Transverse colon (tissue), 4 donors: ENCODE data around the gene SUN1. TPM values are rescaled to one million over a fixed set of nuclear protein-coding genes. Genes with fewer than 3 reads are reported as not detected.

Experiments
- DNase-seq: peaks from one replicate; pipeline ENCODE4 v3.0.0-alpha.2; 2019
- H3K27ac ChIP-seq, 4 donors: fragments of 200-600 bp; sonication (generic); 2 replicates each; pipeline ENCODE4 v1.5.1; 2016 to 2018; ENCODE audit warnings: inconsistent platforms in 4 of 4
- H3K27me3 ChIP-seq: fragments of 200-600 bp; sonication (generic); 2 replicates; pipeline ENCODE4 v1.5.1; 2017; ENCODE audit warnings: inconsistent platforms
- H3K36me3 ChIP-seq, 4 donors: fragments of 200-600 bp; sonication (generic); 2 replicates each; pipeline ENCODE4 v1.5.1; 2017 to 2019; ENCODE audit warnings: inconsistent platforms in 4 of 4
- H3K4me1 ChIP-seq, 4 donors: fragments of 200-600 bp; sonication (generic); 2 replicates each; pipeline ENCODE4 v1.5.1; 2017 to 2020; ENCODE audit warnings: inconsistent platforms in 4 of 4
- H3K4me3 ChIP-seq, 4 donors: fragments of 200-600 bp; sonication (generic); 1 replicate in 1 of 4; 2 replicates in 3 of 4; pipeline versions ENCODE4 v1.5.1 to v1.6.1; 2017 to 2019; ENCODE audit warnings: inconsistent platforms in 4 of 4
- H3K9me3 ChIP-seq, 2 donors: fragments of 200-600 bp; sonication (generic); 2 replicates each; pipeline ENCODE4 v1.5.1; 2017 to 2019; ENCODE audit warnings: inconsistent platforms in 2 of 2
- EP300 ChIP-seq: sonication (generic); formaldehyde crosslinking; IDR thresholded peaks from one replicate; pipeline ENCODE4 v1.6.1; 2017; ENCODE audit warnings: antibody characterized with exemption, low read depth
- POLR2A ChIP-seq: fragments of 450-650 bp; IDR thresholded peaks from one replicate; pipeline ENCODE4 v1.6.1; 2016; ENCODE audit warnings: antibody characterized with exemption, mild to moderate bottlenecking, moderate library complexity
- POLR2AphosphoS5 ChIP-seq, 3 donors: sonication (generic); formaldehyde crosslinking; IDR thresholded peaks; one replicate each; pipeline ENCODE4 v1.6.1; 2016; ENCODE audit warnings: antibody characterized with exemption in 3 of 3
- WGBS, 2 donors: methylation state at CpG; one replicate each; pipeline ENCODE4 v1.1.5; 2018; ENCODE audit warnings: low coverage in 1 of 2; 5-methylcytosine and 5-hydroxymethylcytosine counted together
- in situ Hi-C, 4 donors: fragments of 200-750 bp; cut with MboI; loops; one replicate each; pipeline versions ENCODE4 v1.15.0 to v1.15.1; 2017; ENCODE audit warnings: low sequenced_read_pairs in 3 of 4, low pct_ligation_motif_present in 1 of 4, low pct_unique_long_range_greater_than_20kb in 1 of 4
- intact Hi-C: fragments of 100-400 bp; cut with DNase I; formaldehyde crosslinking; loops from one replicate; pipeline ENCODE4 v1.15.1; 2023; ENCODE audit warnings: low total_unique reads
- total RNA-seq, 4 donors: library from RNA; depleted of rRNA; stranded (reverse); fragments of >200 nt; gene quantifications; one replicate each; pipeline ENCODE4 v1.1.0, GENCODE V29; 2016
- TF ChIP-seq, protein P1 (sequence below), 5 experiments: fragments of 200-600 bp in 3 of 5; fragments of 450-650 bp in 2 of 5; sonication (generic) in 3 of 5; IDR thresholded peaks; 1 replicate in 2 of 5; 2 replicates in 3 of 5; pipeline ENCODE4 v1.5.1; 2016 to 2017; ENCODE audit warnings: antibody characterized with exemption in 5 of 5, inconsistent platforms in 3 of 5, mild to moderate bottlenecking in 2 of 5, moderate library complexity in 1 of 5

Gene SUN1
- total RNA-seq, 4 donors from 2014 or later: 92.7 to 569 (median 162) TPM

DNA sequence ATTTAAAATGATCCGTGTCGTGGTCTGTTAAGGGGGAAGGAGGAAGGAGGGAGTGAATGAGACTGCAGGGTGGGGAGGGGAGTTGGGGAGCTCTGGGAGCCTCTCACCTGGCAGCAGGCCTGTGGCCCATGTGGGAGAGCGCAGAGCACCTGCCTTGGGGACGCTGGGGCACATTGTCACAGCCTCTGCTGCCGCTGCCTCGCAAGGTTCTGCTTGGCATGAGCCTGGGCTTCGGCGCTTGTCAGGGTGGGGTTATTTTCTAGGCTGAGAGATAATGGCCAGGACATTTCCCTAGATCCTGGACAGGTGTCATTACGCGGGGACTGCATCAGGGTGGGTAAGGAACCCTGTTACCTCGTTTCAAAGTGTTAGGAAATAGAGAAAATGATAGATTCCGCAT, 2.2 kb upstream of the SUN1 start:
- intact Hi-C loops (loop anchor here (5.0 kb wide), 1 partner anchor 37 kb away; no protein-coding TSS in a partner anchor), in situ Hi-C loops (no loop called here)
- 72 to 86% methylated on average over 7 to 12 of the region's 12 CpGs for WGBS, 2 donors
- H3K9me3 ChIP-seq: no peaks in the 10 kb centered on the region
- H3K36me3 ChIP-seq: no peaks in the 10 kb centered on the region
- H3K27me3 ChIP-seq: no peaks in the 10 kb centered on the region
- peak overlapping the region; percentile 76 to 87 (median 83) for H3K27ac ChIP-seq
- H3K4me1 ChIP-seq: peaks cover 14 to 58% (median 36%) of the 10 kb centered on the region in 4 donors
- no peak for TF ChIP-seq EP300
- DNase-seq: no peak
- no peak overlapping the region for H3K4me3 ChIP-seq

- no peaks in the 10 kb centered on the region for H3K36me3 ChIP-seq
- DNase-seq: no peak
- H3K9me3 ChIP-seq: no peaks in the 10 kb centered on the region
- TF ChIP-seq POLR2AphosphoS5 (IDR thresholded peaks at IDR 0.05): peak; percentile 80 to 91 (median 84)
- TF ChIP-seq, protein P1, sequence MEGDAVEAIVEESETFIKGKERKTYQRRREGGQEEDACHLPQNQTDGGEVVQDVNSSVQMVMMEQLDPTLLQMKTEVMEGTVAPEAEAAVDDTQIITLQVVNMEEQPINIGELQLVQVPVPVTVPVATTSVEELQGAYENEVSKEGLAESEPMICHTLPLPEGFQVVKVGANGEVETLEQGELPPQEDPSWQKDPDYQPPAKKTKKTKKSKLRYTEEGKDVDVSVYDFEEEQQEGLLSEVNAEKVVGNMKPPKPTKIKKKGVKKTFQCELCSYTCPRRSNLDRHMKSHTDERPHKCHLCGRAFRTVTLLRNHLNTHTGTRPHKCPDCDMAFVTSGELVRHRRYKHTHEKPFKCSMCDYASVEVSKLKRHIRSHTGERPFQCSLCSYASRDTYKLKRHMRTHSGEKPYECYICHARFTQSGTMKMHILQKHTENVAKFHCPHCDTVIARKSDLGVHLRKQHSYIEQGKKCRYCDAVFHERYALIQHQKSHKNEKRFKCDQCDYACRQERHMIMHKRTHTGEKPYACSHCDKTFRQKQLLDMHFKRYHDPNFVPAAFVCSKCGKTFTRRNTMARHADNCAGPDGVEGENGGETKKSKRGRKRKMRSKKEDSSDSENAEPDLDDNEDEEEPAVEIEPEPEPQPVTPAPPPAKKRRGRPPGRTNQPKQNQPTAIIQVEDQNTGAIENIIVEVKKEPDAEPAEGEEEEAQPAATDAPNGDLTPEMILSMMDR (IDR thresholded peaks at IDR 0.05): no peak
- intact Hi-C loops (loop anchor here (5.0 kb wide), 1 partner anchor 36 kb away; no protein-coding TSS in a partner anchor), in situ Hi-C loops (no loop called here)
- H3K27ac ChIP-seq: peak overlapping the region; percentile 76 to 87 (median 83)
- H3K4me3 ChIP-seq: peak overlapping the region in 1 of 4 donors; percentile 9
- H3K4me1 ChIP-seq: peaks cover 22 to 61% (median 47%) of the 10 kb centered on the region in 4 donors
- WGBS, 2 donors: 24 to 46% methylated on average over 7 of the region's 7 CpGs
- H3K27me3 ChIP-seq: no peaks in the 10 kb centered on the region
These were observed 595 bp upstream of the SUN1 start for GRCh38 chr7:831596-832166.

DNA sequence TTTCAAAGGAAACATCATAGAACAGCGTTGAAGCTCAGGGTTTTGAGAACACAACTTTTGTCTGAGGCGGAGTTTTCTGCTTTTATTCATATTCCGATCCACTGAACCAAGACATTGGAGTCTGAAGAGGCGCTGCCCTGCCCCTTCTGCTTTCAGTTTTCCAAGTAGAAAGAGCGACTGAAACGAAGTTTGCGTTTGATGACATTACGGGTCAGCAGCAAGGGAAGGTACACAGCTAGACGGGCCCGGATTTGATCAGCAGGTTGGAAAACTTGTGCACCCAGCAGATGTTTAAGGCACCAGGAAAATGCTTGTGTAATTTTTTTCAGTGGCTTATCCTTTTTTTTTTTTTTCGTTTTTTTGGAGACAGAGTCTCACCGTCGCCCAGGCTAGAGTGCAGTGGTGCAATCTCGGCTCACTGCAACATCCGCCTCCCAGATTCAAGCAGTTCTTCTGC, 720 bp downstream of the SUN1 start:
- intact Hi-C loops: loop anchor here (5.0 kb wide), 1 partner anchor 34 kb away; no protein-coding TSS in a partner anchor
- Histone ChIP-seq H3K27ac (peak overlapping the region; percentile 76 to 87 (median 83)), H3K36me3 (no peaks in the 10 kb centered on the region), H3K4me1 (peaks cover 24 to 62% (median 52%) of the 10 kb centered on the region in 4 donors), H3K9me3 (no peaks in the 10 kb centered on the region), H3K4me3 (no peak overlapping the region), H3K27me3 (no peaks in the 10 kb centered on the region)
- TF ChIP-seq POLR2A (no peak), POLR2AphosphoS5 (IDR thresholded peaks at IDR 0.05) (no peak), EP300 (no peak)
- TF ChIP-seq, protein P1 (IDR thresholded peaks at IDR 0.05): no peak
- no peak for DNase-seq
- WGBS, 2 donors: 88 to 94% methylated on average over 9 to 15 of the region's 15 CpGs
- in situ Hi-C loops: no loop called here

GRCh38 chr7:833601-834258, 1.5 kb downstream of the SUN1 start:
- WGBS, 2 donors: 76 to 83% methylated on average over 7 to 8 of the region's 8 CpGs
- intact Hi-C loops: loop anchor here (5.0 kb wide), 1 partner anchor 34 kb away; no protein-coding TSS in a partner anchor

More at GRCh38 chr7:833601-834258, 1.5 kb downstream of the SUN1 start:
- DNase-seq: no peak
- in situ Hi-C loops: no loop called here
- Histone ChIP-seq H3K27me3 (no peaks in the 10 kb centered on the region), H3K4me1 (peaks cover 24 to 62% (median 52%) of the 10 kb centered on the region in 4 donors), H3K4me3 (no peak overlapping the region), H3K27ac (peak overlapping the region; percentile 76 to 87 (median 83)), H3K9me3 (no peaks in the 10 kb centered on the region), H3K36me3 (no peaks in the 10 kb centered on the region)
- TF ChIP-seq POLR2AphosphoS5 (IDR thresholded peaks at IDR 0.05) (no peak), EP300 (no peak), POLR2A (no peak)
- TF ChIP-seq, protein P1 (IDR thresholded peaks at IDR 0.05): no peak
